Ramos (cell line): ENCODE measurements around the gene LIMS2.

Experiments used
- in situ Hi-C: fragments of 300-500 bp; cut with MboI; formaldehyde crosslinking; loops from one replicate; pipeline ENCODE4 v1.14.3; 2022; ENCODE audit warnings: low sequenced_read_pairs; ENCODE audit not compliant: unreplicated experiment

LIMS2 gene

DNA sequence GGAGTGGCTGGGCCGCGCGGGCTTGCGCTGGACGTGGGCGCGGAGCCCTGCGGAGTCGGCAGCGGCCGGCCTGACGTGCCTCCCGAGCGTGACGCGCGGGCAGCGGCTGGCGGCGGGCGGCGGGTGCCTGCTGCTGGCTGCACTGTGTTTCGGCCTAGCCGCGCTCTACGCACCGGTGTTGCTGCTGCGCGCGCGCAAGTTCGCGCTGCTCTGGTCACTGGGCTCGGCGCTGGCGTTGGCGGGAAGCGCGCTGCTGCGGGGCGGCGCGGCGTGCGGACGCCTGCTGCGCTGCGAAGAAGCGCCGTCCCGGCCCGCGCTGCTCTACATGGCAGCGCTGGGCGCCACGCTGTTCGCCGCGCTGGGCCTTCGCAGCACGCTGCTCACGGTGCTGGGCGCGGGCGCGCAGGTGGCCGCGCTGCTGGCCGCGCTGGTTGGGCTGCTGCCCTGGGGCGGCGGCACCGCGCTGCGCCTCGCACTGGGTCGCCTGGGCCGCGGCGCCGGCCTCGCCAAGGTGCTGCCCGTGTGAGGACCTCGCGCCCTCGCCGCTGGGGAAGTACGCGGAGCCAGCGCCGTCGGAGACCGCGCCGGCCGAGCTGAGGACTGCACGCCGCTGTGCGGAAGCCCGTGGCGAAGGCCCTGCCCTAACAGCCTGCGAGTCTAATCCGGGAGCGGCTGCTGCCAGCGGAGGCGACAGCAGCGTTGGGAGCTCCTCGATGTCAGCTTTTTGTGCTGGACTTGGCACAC lies 26.5 kb upstream of the LIMS2 start:
- in situ Hi-C loops: no loop called here

DNA sequence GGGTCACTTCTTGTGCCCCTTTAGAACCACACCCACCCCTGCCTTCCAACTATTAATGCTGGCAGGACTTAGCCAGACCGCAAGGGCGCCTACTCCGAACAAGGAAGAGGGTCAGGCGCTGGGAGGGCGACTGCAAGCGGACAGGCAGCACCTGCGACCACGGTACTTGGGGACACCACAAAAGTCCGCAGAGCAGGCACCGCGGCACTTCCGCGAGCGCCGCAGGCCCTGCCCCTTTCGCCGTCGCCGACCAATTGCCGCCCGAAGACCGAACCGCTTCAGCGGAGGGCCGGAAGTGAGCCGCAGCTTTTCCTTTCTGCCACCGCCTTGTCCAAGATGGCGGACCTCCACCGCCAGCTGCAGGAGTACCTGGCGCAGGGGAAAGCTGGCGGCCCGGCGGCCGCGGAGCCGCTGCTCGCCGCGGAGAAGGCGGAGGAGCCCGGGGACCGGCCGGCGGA lies 25.9 kb upstream of the LIMS2 start, which contains the start of gene SFT2D3:
Gene SFT2D3 (plus strand): TSS at position 305 of the 458 bp plus-strand sequence. CDS start 32 bp downstream, at position 337.
- in situ Hi-C loops: no loop called here

DNA sequence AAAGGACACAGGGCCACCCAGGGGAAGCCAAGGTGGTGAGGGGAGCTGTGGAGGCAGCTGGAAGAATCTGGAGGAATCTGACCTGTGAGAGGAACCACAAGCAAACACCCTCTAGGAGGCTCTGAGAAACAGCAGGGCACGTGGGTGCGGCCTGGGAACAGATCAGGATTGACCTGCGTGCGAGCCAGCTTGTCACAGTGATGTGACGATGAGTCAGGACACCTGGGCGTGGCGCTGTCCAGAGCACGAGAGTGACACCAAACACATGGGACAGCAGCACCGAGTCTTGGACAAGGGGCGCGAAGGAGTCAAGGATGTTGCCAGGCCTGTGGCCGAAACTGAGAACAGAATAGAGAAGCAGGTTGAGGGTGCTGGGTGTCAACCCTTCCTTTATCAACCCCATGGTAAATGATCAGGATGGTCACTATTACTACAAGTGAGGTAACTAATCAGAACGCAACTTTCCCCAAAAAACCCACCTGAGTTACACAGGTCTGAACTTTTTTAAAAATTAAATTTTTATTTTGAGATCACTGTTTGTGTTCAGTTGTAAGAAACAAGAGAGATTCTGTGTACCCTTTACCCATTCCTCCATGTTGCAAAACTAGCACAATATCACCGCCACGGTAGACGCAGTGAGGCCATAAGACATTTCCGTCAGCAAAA lies 25.3 kb upstream of the LIMS2 start:
- in situ Hi-C loops: no loop called here

DNA sequence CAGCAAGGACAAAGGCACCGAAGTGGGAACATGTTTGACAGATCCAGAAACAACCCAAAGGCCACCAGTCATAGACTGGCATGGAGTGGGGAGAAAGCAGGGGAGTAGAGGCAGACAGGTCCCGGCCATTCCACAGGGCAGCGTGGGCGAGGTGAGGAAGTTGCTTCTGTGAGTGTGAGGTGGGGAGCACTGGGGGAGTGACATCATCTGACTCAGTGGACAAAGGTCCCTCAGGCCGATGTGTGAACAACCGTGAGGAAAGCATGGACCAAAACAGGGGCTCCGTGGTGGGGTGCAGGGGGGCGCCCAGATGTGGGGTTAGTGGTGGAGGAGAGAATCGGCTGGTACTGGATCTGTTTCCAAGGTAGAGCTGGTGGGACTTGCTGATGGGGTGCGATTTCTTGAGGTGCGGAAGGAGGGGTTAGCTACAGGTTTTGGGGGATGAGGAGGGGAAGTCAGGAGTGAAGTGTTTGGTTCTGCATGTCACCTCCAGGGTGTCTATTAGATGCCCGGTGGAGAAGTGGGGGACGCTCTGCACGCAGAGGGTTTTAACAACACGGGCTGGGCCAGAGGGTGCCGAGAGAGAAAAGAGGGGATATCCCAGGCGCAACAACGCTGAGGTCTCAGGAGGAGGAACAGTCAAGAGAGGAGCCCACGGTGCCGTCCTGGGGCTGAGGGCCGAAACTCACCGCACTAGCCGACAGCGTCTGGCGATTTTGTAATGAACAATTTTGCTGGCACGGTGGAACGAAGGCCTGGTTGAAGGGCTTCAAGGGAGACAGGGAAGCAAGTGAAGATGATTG lies 23.4 kb upstream of the LIMS2 start:
- in situ Hi-C loops: no loop called here

DNA sequence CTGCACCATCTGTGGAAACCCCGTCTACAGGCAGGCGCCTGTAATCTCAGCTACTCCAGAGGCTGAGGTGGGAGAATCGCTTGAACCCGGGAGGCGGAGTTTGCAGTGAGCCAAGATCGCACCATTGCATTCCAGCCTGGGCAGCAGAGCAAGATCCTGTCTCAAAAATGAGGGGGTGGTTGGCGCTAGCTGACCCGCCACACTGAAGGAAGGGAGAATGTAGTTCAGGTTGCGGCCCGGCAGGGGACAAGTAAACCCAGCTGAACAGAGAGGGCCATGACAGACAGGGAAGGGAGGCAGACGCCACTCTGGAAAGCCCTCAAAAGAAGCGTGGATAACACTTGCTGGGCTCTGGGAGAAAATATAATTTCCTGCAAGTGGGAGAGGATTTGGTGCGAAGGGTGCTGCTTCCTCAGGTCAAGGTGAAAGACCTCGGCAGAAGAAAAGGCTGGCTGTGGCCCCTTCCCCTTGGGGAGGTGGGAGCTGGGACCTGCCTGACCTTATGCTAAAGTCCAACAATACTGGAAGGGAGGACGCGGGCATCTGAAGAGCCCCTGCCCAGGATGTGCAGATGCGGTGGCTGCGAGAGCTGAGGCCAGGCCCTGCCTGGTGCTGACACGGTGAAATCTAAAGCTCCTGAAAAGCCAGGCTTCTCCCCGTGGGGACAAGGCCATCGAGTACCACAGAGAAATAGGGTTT lies 22.3 kb upstream of the LIMS2 start:
- in situ Hi-C loops: no loop called here

DNA sequence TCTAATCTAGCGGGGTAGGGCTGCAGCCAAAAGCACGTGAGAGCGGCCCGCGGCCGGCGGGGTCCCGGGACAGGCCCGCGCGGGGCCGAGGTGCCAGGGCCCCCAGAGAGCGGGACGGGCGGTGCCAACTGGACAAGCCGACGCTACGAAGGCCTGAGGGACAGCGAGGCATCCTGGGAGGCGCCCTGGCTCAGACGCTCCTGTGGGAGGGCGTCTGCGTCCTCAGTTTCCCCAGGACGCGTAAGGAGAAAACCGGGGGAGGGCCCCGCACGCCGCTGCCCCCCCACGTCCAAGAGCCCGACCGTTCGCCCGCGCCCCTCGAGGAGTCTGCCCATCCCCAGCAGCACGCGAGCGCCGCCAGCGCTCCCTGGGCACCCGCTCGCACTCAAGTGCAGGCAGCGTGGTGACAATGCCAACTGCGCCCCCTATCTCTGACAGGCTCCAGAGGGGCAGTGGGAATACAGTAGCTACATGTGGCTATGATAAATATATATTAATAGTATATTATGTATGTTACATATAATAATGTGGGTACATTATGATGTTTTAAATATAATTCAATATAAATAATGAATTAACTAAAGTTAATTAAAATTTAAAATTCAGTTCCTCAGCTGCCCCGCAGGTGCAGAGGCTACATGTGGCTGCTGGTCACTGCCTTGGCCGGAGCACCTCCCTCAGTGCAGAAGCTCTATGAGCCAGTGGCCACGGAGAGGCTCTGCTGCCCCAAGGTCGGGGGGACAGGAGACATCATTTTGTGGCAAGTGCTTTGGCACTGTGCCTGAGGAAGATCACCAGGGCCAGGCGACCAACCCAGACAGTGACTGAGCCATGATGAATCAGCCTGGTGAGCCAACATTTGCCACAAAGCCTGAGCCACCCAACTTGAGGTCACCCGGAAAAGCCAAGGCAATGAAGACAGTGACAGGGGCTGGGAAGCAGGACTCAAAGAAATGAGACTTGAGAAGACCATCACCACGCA lies 20.5 kb upstream of the LIMS2 start:
- in situ Hi-C loops: no loop called here

DNA sequence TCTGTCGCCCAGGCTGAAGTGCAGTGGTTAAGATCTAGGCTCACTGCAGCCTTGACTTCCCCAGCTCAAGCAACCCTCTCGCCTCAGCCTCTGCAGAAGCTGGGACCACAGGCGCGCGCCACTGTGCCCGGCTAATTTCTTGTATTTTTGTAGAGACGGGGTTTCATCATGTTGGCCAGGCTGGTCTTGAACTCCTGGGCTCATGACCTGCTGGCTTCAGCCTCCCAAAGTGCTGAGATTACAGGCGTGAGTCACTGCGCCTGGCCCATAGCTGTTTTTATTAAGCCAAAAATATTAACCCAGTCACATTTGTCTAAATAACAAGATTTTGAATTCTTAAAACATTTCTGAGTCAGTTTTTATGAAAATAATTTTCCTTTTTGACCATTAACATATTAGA lies 19.7 kb upstream of the LIMS2 start:
- in situ Hi-C loops: no loop called here

DNA sequence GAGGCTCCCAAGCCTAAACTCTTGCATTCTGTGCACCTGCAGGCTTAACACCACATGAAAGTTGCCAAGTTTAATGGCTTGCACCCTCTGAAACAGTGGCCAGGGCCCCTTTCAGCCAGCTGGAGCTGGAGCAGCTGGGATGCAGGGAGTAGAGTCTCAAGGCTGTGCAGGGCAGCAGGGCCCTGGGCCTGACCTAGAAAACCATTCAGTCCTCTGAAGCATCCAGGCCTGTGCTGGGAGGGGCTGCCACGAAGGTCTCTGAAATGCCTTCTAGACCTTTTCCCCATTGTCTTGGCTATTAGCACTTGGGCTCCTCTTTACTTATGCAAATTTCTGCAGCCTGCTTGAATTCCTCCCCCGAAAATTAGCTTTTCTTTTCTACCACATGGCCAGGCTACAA lies 15.4 kb upstream of the LIMS2 start:
- in situ Hi-C loops: no loop called here

DNA sequence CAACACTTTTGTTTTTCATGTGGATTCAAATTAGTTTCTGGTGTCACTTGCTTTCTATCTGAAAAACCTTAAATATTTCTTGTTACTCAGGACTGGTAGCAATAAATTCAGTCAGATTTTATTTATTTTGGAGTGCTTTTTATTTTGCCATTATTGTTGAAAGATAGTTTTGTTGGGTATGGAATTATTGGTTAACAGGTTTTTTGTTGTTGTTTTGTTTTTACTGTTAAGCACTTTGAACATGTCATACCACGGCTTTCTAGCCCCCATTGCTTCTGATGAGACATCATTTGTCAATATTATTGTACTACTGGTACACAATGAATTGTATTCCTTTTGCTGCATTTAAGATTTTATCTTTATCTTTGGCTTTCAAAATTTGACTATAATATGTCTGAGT lies 13.1 kb upstream of the LIMS2 start:
- in situ Hi-C loops: no loop called here

DNA sequence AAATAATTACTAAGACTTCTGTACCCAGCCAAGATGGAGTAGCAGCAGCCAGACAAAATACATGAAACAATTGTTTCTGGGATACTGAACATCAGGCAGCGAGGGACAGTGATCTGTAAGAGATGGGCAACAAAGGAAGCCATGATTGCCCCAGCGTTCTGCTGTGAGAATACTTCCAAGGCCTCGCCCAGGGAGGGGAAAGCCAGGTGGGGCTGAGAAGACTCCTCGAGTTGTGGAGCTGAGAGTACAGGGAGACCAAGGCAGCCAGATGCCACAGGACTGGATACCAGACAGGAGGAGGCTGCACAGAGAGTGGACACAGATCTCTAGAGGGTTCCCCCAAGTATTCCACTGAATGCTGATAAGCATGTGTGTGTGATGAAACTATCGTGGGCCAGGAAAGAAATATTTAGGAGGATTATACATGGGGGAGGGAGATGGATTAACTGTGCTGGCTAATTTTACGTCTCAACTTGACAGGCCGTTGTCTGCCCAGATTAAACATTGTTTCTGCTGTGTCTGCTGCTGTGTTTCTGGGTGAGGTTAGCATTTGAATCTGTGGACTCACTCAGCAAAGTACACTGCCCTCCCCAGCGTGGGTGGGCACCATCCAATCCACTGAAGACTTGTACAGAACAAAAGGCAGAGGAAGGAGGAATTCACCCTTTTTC lies 10.2 kb upstream of the LIMS2 start:
- in situ Hi-C loops: no loop called here

DNA sequence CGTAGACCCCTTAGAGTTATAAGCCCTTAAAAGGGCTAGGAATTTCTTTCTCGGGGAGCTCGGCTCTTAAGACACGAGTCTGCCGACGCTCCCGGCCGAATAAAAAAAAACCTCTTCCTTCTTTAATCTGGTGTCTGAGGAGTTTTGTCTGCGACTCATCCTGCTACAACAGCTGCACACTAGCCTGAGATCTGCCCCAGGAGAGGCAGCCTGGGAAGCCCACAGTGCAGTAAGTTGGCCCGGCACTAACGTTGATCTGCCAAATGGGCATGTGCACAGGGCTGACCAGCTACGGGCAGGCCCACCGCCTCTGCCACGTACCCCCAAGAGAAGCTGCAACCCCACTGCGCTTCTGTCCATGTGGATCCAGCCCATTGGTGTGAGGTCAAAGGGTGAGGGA lies 8.4 kb upstream of the LIMS2 start:
- in situ Hi-C loops: no loop called here

DNA sequence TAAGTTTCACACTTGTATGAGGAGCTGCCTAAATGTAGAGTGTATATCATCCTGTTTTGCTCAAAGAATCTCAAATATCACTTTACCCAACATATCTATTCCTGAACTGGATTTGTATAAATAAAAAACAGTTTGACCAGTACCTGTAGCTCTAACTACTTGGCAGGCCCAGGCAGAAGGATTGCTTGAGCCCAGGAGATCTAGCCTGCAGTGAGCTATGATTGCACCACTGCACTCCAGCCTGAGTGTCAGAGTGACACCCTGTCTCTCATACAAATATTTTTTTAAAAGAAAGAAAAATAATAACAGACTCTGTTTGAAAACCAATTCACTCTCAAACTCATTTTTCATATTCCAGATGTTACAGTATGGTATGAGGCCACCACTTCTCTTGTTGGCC lies 7.7 kb upstream of the LIMS2 start:
- in situ Hi-C loops: no loop called here

DNA sequence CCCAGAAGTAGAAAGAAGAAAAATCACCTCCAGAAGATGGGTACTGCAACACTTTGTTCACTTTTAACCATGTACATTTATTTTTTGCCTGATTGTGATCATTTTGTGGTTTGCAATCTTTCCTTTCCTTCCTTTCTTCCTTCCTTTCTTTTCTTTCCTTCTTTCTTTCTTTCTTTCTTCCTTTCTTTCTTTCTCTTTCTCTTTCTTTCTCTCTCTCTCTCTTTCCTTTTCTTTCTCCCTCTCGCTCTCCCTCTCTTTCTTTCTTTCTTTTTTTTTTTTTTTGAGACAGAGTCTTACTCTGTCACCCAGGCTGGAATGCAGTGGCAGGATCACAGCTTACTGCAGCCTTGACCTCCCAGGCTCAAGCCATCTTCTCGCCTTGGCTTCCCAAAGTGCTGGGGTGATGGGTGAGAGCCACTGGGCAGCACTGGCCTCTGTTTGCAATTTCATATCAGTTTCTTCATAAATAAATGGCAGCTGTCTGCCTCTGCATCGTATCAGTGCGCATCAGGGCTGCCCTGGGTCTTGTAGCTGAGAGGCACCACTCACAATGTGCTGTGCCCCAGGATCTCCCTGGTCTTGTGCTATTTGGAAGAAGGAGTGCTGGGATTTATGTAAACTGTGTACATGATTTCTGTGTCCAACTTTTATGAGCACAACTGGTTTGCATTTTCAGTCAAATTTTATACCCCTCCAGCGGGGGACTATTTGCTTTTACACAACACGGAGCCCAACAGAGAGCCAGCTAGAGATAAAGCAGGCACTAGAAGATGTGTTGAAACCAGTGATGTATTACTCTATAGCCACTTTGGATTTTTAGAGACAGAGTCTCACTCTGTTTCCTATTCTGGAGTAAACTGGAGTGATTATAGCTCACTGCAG lies 6.9 kb upstream of the LIMS2 start:
- in situ Hi-C loops: no loop called here

DNA sequence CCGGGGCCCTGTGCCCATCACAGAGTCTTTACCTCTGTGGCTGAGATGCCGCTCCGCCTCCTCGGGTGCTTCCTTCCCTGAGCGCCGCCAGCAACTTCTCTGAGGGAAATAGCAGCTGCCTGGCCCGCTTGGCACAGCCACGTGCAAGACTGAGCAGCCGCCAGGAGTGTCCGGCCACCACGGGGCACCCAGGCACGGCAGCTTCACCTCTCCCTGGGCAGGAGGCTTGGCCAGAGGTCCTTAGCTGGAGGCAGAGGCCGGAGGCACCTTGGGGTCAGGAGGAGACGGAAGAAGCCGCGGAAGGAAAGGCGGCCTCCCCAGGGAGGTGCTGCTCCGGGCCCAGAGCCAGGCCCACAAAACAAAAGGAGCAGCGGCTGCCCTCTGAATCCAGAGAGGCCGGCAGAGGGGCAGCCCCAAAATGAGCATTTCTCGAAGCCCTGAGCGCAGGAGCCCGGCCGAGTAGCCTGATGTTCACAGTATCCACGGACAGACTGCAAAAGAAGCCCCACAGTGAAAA lies 6.0 kb upstream of the LIMS2 start:
- in situ Hi-C loops: no loop called here

DNA sequence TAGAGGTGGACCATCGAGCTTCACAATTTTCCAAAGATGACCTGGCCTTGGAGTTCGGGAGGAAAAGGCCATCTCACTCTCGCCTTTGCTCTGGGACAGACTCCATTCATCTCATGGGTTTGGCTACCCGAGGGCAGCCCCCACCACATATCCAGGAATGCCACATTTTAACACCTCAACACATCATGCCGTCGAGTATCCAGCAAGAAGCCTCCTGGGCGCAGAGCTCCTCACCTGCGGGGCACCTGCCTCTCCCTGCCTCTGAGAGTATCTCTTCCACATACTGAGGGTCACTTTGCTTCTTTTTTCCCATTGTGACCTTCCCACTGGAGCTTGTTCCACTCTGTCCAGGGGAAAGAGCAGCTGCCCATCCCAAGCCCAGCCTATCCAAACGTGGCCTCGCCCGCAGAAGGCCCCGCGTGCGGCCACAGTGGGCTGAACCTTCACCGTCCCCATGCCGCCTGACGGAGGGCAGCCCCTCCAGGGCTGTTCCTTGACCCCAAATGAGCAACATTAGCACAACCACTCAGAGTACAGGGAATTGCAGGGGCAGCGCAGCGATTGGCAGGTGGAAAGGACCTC lies 5.5 kb upstream of the LIMS2 start:
- in situ Hi-C loops: no loop called here

DNA sequence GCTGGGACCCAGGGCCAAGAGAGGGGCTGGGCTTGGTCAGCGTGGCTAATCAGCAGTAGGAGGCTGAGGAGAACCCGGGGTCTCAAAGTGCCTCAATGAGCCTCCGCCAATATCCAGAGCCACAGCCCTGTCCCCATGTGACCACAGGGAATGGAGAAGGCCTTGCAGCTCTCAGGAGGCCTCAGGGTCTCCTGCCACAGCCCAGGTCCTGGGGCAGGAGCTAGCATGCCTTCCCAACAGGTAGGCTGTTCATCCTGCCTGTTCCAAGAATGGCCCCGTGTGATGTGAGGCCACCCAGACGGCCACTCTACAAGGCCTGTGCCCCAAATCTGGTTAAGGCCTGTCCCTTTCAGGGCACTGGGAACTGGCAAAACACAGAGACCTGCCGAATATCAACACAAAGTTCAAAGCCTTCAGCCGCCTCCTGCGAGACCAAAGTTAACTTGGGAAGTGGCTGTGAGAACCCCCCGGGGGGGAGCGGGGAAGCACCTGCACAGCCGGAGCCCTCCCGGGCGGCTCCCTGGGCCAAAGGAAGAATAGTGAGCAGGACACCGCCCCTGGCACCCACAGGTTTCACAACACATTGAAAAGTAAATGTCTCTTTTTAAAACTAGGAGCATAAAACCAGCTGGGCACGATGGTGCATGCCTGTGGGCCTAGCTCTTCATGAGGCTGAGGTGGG lies 4.5 kb upstream of the LIMS2 start:
- in situ Hi-C loops: no loop called here

DNA sequence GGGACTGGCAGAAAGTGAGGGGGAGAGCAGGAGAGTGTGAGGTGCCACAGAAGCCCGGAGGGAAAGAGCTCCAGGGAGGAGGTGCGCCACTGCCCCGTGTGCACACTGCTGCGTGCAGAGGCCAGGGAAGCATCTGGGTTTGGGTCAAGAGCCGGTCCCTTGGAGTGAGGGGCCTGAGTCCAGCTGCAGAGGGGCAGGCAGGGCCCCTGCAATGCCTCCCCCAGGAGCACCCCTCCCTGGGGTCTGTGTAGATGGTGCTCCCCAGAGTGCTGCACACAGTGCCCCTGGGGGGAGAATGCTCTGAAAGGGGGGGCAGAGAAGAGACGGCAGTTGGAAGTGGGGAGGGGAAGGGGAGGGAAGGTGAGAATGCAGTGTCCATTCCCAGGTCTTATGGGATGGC lies 3.7 kb upstream of the LIMS2 start:
- in situ Hi-C loops: no loop called here
